Large intestine (tissue), 3 donors: ENCODE measurements around the gene CFH. TPM values are rescaled to one million over a fixed set of nuclear protein-coding genes. Genes with fewer than 3 reads are reported as not detected.

Experiments used
- DNase-seq, 2 donors: peaks; one replicate each; pipeline versions ENCODE4 v3.0.0 to v3.0.0-alpha.2; 2013
- H3K27ac ChIP-seq: one replicate; pipeline ENCODE4 v1.5.1; 2013; ENCODE audit warnings: low read length
- H3K27me3 ChIP-seq: 2 replicates; pipeline ENCODE4 v1.6.1; 2013; ENCODE audit warnings: low read length; ENCODE audit not compliant: control insufficient read depth, insufficient read depth
- H3K36me3 ChIP-seq: 2 replicates; pipeline ENCODE4 v1.6.1; 2013; ENCODE audit warnings: low read length; ENCODE audit not compliant: control insufficient read depth, insufficient read depth
- H3K4me1 ChIP-seq: one replicate; pipeline ENCODE4 v1.6.1; 2013; ENCODE audit warnings: low read length; ENCODE audit not compliant: control insufficient read depth, insufficient read depth
- H3K4me3 ChIP-seq: one replicate; pipeline ENCODE4 v1.5.1; 2013; ENCODE audit warnings: low read length
- H3K9me3 ChIP-seq: one replicate; pipeline ENCODE4 v1.6.1; 2013; ENCODE audit warnings: mild to moderate bottlenecking, low read depth, low read length, moderate library complexity; ENCODE audit not compliant: control insufficient read depth
- WGBS: methylation state at CpG from one replicate; pipeline ENCODE4 v1.1.5; 2013; ENCODE audit warnings: low lambda C conversion rate; ENCODE audit not compliant: insufficient coverage; 5-methylcytosine and 5-hydroxymethylcytosine counted together
- polyA plus RNA-seq: library from polyadenylated mRNA; unstranded; fragments of 120-200 nt; gene quantifications from one replicate; pipeline ENCODE4 v1.2.1, GENCODE V29; 2013

The CFH gene
- polyA plus RNA-seq, 1 donor: 16.4 TPM

- Histone ChIP-seq H3K4me1 (no peaks in the 10 kb centered on the region), H3K4me3 (no peak overlapping the region), H3K9me3 (no peaks in the 10 kb centered on the region), H3K27ac (no peak overlapping the region), H3K36me3 (no peaks in the 10 kb centered on the region), H3K27me3 (no peaks in the 10 kb centered on the region)
- DNase-seq: no peak
- WGBS: 84% methylated on average over 3 of the region's 3 CpGs
Measured at GRCh38 chr1:196660272-196660671, 8.4 kb downstream of the CFH start.

DNA sequence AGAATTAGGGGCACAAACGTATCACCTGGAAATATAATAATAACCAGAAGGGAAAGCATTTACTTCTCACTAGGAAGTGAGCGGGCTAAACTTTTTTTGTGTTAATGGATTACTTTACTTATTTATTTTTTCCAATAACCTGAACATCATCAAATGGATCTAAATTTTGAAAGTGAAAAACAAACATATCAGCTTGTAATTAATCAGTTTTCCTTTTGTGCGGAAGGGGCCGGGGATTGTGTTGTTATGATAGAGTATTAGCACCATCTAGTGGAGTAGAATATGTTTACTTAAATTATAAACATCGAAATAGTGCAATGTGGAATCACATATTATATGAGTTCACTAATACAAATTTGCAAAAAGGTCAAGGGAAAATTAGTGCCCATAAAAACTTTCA is 9.0 kb downstream of the CFH start:
- Histone ChIP-seq H3K27ac (no peak overlapping the region), H3K27me3 (no peaks in the 10 kb centered on the region), H3K4me1 (no peaks in the 10 kb centered on the region), H3K4me3 (no peak overlapping the region), H3K9me3 (no peaks in the 10 kb centered on the region), H3K36me3 (no peaks in the 10 kb centered on the region)
- DNase-seq: peak in 1 of 2 donors; percentile 3
- 21% methylated on average over 3 of the region's 5 CpGs for WGBS

DNA sequence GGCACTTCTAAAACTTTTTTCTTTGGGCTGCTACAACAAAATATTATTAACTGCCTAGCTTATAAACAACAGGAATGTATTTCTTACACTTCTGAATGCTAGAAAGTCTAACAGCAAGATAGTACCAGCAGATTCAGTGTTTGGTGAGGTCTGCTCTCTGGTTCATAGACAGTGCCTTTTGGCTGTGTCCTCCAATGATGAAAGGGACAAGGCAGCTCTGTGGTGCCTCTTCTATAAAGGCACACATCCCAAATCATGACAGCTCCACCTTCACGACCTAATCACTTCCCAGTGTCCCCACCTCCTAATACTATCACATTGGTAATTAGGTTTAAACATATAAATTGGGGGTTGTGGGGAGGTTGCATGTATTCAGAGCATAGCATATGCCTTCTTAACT is 9.5 kb downstream of the CFH start:
- Histone ChIP-seq H3K4me1 (no peaks in the 10 kb centered on the region), H3K27me3 (no peaks in the 10 kb centered on the region), H3K27ac (no peak overlapping the region), H3K9me3 (no peaks in the 10 kb centered on the region), H3K4me3 (no peak overlapping the region), H3K36me3 (no peaks in the 10 kb centered on the region)
- DNase-seq: no peak
- no CpG with 5 or more reads among the region's 1 CpG for WGBS

DNA sequence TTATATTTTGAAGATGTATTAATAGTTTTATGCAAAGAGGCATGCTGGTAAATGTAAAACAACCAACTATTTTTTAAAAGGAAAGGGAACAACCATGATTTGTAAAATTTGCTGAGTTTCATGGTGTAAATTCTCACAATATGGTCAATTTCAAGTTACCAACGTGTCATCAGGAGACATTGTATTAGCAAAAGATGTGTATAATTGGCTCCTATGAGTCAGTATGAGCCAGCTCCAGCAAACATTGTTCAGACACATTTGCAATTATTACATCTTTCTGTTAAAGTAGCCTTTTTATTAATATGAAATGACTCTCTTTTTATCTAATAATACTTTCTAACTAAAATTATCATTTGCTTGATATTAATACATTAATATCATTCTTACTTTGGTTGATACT is 15.3 kb downstream of the CFH start:
- no peaks in the 10 kb centered on the region for H3K36me3 ChIP-seq
- WGBS: no CpG with 5 or more reads among the region's 1 CpG
- no peaks in the 10 kb centered on the region for H3K4me1 ChIP-seq
- no peak overlapping the region for H3K4me3 ChIP-seq
- no peak overlapping the region for H3K27ac ChIP-seq
- H3K9me3 ChIP-seq: no peaks in the 10 kb centered on the region
- DNase-seq: no peak
- no peaks in the 10 kb centered on the region for H3K27me3 ChIP-seq

DNA sequence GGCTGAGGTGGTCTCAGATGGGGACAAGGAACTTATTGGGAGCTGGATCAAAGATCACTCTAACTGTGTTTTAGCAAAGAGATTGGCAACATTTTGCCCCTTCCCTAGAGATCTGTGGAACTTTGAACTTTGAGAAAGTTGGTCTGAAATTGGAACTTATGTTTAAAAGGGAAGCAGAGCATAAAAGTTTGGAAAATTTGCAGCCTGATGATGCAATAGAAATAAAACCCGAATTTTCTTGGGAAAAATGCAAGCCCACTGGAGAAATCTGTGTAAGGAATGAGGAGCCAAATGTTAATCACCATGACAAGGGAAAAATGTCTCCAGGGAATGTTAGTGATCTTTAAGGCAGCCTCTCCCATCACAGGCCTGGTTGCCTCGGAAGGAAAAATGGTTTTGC is 17.2 kb downstream of the CFH start:
- WGBS: 80% methylated on average over 1 of the region's 2 CpGs
- DNase-seq: no peak
- Histone ChIP-seq H3K27me3 (no peaks in the 10 kb centered on the region), H3K36me3 (no peaks in the 10 kb centered on the region), H3K4me3 (no peak overlapping the region), H3K4me1 (no peaks in the 10 kb centered on the region), H3K9me3 (no peaks in the 10 kb centered on the region), H3K27ac (no peak overlapping the region)

- no peak for DNase-seq
- Histone ChIP-seq H3K9me3 (no peaks in the 10 kb centered on the region), H3K27ac (no peak overlapping the region), H3K27me3 (no peaks in the 10 kb centered on the region), H3K4me3 (no peak overlapping the region), H3K4me1 (no peaks in the 10 kb centered on the region), H3K36me3 (no peaks in the 10 kb centered on the region)
Measured at GRCh38 chr1:196669693-196670092, 17.9 kb downstream of the CFH start.

GRCh38 chr1:196674908-196675307 is 23.1 kb downstream of the CFH start:
- H3K36me3 ChIP-seq: no peaks in the 10 kb centered on the region
- DNase-seq: no peak
- no peak overlapping the region for H3K27ac ChIP-seq
- no peaks in the 10 kb centered on the region for H3K27me3 ChIP-seq
- no peak overlapping the region for H3K4me3 ChIP-seq
- no peaks in the 10 kb centered on the region for H3K9me3 ChIP-seq
- no peaks in the 10 kb centered on the region for H3K4me1 ChIP-seq

DNA sequence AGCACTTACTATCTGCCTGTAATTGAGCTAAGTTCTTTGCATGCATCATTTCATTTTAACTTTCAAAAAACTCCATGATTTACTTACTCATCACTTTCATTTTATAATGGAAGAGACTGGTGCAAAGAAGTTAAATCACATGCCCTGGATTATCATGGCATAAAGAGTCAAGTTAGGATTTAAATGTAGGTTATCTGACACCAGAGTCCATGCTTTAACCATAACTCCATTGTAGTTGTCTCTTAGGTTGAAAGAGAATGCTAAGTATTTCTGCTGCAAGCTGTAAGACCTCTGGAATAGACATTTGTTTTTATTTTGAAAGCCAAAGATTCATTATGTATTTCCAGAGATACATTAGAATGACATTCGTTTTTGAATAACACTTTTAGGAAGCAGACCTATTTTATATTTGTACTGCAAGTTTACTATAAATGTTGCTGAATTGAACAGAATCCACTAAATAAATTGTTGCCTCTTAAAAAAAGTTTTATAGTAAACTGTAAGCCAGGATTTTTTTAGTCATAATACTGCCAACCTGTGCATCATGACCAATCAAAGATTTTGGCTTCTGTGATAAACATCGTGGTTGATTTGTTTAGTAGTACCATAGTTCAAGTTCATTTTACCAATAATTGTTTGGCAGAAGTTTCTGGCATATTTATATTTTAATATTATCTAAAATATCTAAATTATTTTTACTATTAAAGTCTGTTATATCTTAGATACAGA is 26.1 kb downstream of the CFH start:
- Histone ChIP-seq H3K27ac (no peak overlapping the region), H3K36me3 (no peaks in the 10 kb centered on the region), H3K4me1 (no peaks in the 10 kb centered on the region), H3K4me3 (no peak overlapping the region), H3K27me3 (no peaks in the 10 kb centered on the region), H3K9me3 (no peaks in the 10 kb centered on the region)
- WGBS: 67% methylated on average over 1 of the region's 2 CpGs
- DNase-seq: no peak

DNA sequence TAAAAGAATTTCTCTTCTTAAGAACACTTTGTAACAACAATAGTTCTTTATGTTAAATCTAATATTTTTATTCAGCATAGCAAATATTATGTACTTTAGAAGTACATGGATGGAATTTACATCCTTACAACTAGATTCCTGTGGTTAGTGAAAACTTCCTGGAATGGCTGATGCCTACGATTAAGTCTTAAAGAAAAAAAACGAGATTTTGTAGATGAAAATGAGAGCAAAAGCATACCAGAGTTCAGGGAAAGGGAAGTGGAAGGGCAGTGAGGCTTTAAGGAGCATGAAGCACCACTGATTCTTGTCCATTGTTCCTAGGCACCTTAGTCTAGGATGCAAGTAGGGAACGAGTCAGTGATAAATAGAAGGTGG is 26.7 kb downstream of the CFH start:
- no peak overlapping the region for H3K27ac ChIP-seq
- H3K27me3 ChIP-seq: no peaks in the 10 kb centered on the region
- H3K4me1 ChIP-seq: no peaks in the 10 kb centered on the region
- 80% methylated on average over 1 of the region's 3 CpGs for WGBS
- DNase-seq: no peak
- no peaks in the 10 kb centered on the region for H3K9me3 ChIP-seq
- no peak overlapping the region for H3K4me3 ChIP-seq
- H3K36me3 ChIP-seq: no peaks in the 10 kb centered on the region

GRCh38 chr1:196680107-196680506 is 28.3 kb downstream of the CFH start:
- WGBS: no CpG with 5 or more reads among the region's 2 CpGs
- no peak for DNase-seq
- no peaks in the 10 kb centered on the region for H3K9me3 ChIP-seq
- H3K4me3 ChIP-seq: no peak overlapping the region
- H3K4me1 ChIP-seq: no peaks in the 10 kb centered on the region
- no peak overlapping the region for H3K27ac ChIP-seq
- no peaks in the 10 kb centered on the region for H3K27me3 ChIP-seq
- H3K36me3 ChIP-seq: no peaks in the 10 kb centered on the region

DNA sequence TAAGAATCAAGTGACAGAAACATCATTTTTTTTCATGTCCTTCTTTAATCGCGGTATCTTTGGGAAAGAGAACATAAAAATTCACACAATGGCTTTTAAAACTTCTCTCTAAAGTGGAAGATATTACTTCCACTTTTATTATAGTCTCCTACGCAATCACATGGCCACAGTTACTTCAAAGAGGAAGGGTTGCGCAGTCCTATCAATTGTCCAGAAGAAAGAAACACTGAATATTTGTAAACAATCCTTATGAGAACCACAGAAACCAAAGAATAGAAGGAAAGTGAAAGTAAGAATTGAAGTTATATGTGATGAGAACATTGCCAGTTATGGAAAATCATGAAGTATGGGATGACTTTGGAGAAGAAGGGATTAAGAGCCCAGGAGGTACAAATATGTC is 32.6 kb downstream of the CFH start:
- H3K36me3 ChIP-seq: no peaks in the 10 kb centered on the region
- no peak overlapping the region for H3K27ac ChIP-seq
- no CpG with 5 or more reads among the region's 4 CpGs for WGBS

More for the DNA sequence above, 32.6 kb downstream of the CFH start:
- Histone ChIP-seq H3K27me3 (no peaks in the 10 kb centered on the region), H3K9me3 (no peaks in the 10 kb centered on the region), H3K4me3 (no peak overlapping the region), H3K4me1 (no peaks in the 10 kb centered on the region)
- no peak for DNase-seq
